ENCODE results near the gene TAPT1.

GRCh38 chr4:16224264-16225166 is 1.8 kb downstream of the TAPT1 start:
- no peak for TF ChIP-seq ZNF692 (tag by site-specific recombination; IDR thresholded peaks at IDR 0.05)
- no peak for TF ChIP-seq FEZF1 (tag by site-specific recombination; IDR thresholded peaks at IDR 0.05)
- TF ChIP-seq ZNF324 (tag by site-specific recombination; IDR thresholded peaks at IDR 0.05): no peak
- no peak for TF ChIP-seq ZNF776 (tag by site-specific recombination; IDR thresholded peaks at IDR 0.05; ENCODE audit: borderline replicate concordance)
- no peak for TF ChIP-seq CTCF (tag by site-specific recombination; IDR thresholded peaks at IDR 0.05)
- TF ChIP-seq SETDB1 (IDR thresholded peaks at IDR 0.05; ENCODE audit: insufficient read length, low read length): no peak
- TF ChIP-seq EGR2 (tag by site-specific recombination; IDR thresholded peaks at IDR 0.05; ENCODE audit: low read depth): no peak
- TF ChIP-seq, protein P1, sequence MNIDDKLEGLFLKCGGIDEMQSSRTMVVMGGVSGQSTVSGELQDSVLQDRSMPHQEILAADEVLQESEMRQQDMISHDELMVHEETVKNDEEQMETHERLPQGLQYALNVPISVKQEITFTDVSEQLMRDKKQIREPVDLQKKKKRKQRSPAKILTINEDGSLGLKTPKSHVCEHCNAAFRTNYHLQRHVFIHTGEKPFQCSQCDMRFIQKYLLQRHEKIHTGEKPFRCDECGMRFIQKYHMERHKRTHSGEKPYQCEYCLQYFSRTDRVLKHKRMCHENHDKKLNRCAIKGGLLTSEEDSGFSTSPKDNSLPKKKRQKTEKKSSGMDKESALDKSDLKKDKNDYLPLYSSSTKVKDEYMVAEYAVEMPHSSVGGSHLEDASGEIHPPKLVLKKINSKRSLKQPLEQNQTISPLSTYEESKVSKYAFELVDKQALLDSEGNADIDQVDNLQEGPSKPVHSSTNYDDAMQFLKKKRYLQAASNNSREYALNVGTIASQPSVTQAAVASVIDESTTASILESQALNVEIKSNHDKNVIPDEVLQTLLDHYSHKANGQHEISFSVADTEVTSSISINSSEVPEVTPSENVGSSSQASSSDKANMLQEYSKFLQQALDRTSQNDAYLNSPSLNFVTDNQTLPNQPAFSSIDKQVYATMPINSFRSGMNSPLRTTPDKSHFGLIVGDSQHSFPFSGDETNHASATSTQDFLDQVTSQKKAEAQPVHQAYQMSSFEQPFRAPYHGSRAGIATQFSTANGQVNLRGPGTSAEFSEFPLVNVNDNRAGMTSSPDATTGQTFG (tag by site-specific recombination; IDR thresholded peaks at IDR 0.05; ENCODE audit: borderline replicate concordance): no peak

All from HEK293 (cell line).